Endothelial cell of umbilical vein (primary cell): ENCODE data around the gene CXorf51A.

Experiments used
- CTCF ChIP-seq, 2 donors: IDR thresholded peaks; 1 replicate in 1 of 2; 2 replicates in 1 of 2; pipeline ENCODE4 v1.5.1; 2011; ENCODE audit warnings: low read length in 2 of 2, mild to moderate bottlenecking in 2 of 2, moderate library complexity in 2 of 2, control low read depth in 1 of 2, inconsistent platforms in 1 of 2, low read depth in 1 of 2; ENCODE audit not compliant: insufficient read depth in 1 of 2; ENCODE audit errors: extremely low read depth in 1 of 2
- EZH2 ChIP-seq: IDR thresholded peaks from 2 replicates; pipeline ENCODE4 v1.6.1; 2012; ENCODE audit warnings: borderline replicate concordance, low read depth, mild to moderate bottlenecking, moderate library complexity, low read length, inconsistent platforms; ENCODE audit not compliant: severe bottlenecking
- GATA2 ChIP-seq: IDR thresholded peaks from 2 replicates; pipeline ENCODE4 v1.7.0; 2011; ENCODE audit warnings: low read depth, mild to moderate bottlenecking, moderate library complexity, mixed read lengths, low read length; ENCODE audit not compliant: insufficient read length, insufficient read depth
- JUN ChIP-seq: IDR thresholded peaks from 2 replicates; pipeline ENCODE4 v1.6.1; 2011; ENCODE audit warnings: borderline replicate concordance, low read depth; ENCODE audit not compliant: insufficient read length, insufficient read depth
- MAX ChIP-seq: IDR thresholded peaks from 2 replicates; pipeline ENCODE4 v1.6.1; 2011; ENCODE audit not compliant: insufficient read depth, insufficient read length
- MYC ChIP-seq: IDR thresholded peaks from one replicate; pipeline ENCODE4 v1.6.1; 2011; ENCODE audit warnings: mild to moderate bottlenecking, low read depth, low read length
- POLR2A ChIP-seq: IDR thresholded peaks from 2 replicates; pipeline ENCODE4 v1.6.1; 2012; ENCODE audit warnings: low read depth, mild to moderate bottlenecking, control low read depth, low read length
- POLR2AphosphoS5 ChIP-seq: IDR thresholded peaks from 2 replicates; pipeline ENCODE4 v1.6.1; 2012; ENCODE audit warnings: low read depth, mild to moderate bottlenecking, control low read depth, low read length, moderate library complexity; ENCODE audit not compliant: insufficient read depth

GRCh38 chrX:146863566-146863965, 49.0 kb upstream of the CXorf51A start:
- no peak for TF ChIP-seq MAX
- no peak for TF ChIP-seq CTCF (IDR thresholded peaks at IDR 0.05; ENCODE audit: extremely low read depth in 1 of 2, insufficient read depth in 1 of 2, low read depth in 1 of 2, low read length in 2 of 2)
- TF ChIP-seq POLR2A = no peak
- TF ChIP-seq GATA2 = no peak
- no peak for TF ChIP-seq POLR2AphosphoS5
- no peak for TF ChIP-seq MYC
- TF ChIP-seq EZH2 = no peak
- TF ChIP-seq JUN = no peak
